GM21717 (cell line): ENCODE measurements around the gene SH2D2A.

ENCODE experiments used
- ATAC-seq: cut with Tn5 transposase; IDR thresholded peaks from one replicate; pipeline ENCODE4 v1.9.1; 2021; ENCODE audit warnings: mild to moderate bottlenecking, moderate library complexity; ENCODE audit not compliant: unreplicated experiment

SH2D2A gene

GRCh38 chr1:156828400-156829124 is 11.9 kb upstream of the SH2D2A start:
- ATAC-seq = no peak

GRCh38 chr1:156826630-156827029 is 10.0 kb upstream of the SH2D2A start:
- ATAC-seq = no peak

- ATAC-seq = no peak
These were observed 6.7 kb upstream of the SH2D2A start for GRCh38 chr1:156823210-156823790.

- no peak for ATAC-seq
These were observed 6.0 kb upstream of the SH2D2A start for GRCh38 chr1:156822680-156823079.

GRCh38 chr1:156821801-156822200 is 5.2 kb upstream of the SH2D2A start:
- no peak for ATAC-seq

GRCh38 chr1:156815961-156816422 is 656 bp downstream of the SH2D2A start:
- ATAC-seq = no peak

- no peak for ATAC-seq
These were observed 1.3 kb downstream of the SH2D2A start for GRCh38 chr1:156815307-156815826.

GRCh38 chr1:156814571-156815260 is 1.9 kb downstream of the SH2D2A start:
- ATAC-seq = no peak

GRCh38 chr1:156813750-156814570 is 2.7 kb downstream of the SH2D2A start:
- ATAC-seq = no peak

- ATAC-seq = no peak
These were observed 3.4 kb downstream of the SH2D2A start for GRCh38 chr1:156813298-156813697.

- no peak for ATAC-seq
These were observed 4.2 kb downstream of the SH2D2A start for GRCh38 chr1:156812293-156812990.

GRCh38 chr1:156811168-156811567 is 5.5 kb downstream of the SH2D2A start:
- ATAC-seq = no peak

GRCh38 chr1:156809711-156810366 is 6.8 kb downstream of the SH2D2A start:
- ATAC-seq = no peak

GRCh38 chr1:156809281-156809680 is 7.4 kb downstream of the SH2D2A start:
- no peak for ATAC-seq

- no peak for ATAC-seq
These were observed 8.2 kb downstream of the SH2D2A start for GRCh38 chr1:156808186-156809030.

- ATAC-seq = no peak
These were observed 9.0 kb downstream of the SH2D2A start for GRCh38 chr1:156807627-156808026.

GRCh38 chr1:156806512-156807440 is 9.9 kb downstream of the SH2D2A start:
- ATAC-seq = no peak
